DMS153 treated with DMSO at 0.1 percent for 48 hours (cell line): Measurements from ENCODE around the gene DLEC1.
"Not testable (repeated sequence)": the region's sequence is repeated elsewhere in the genome, so short reads cannot be mapped to it uniquely, and the experiment has no call there.

ENCODE experiments used
- DNase-seq: peaks from one replicate; lab custom pipeline; 2025; ENCODE audit not compliant: unreplicated experiment; lab: John Stamatoyannopoulos, UW

DLEC1 gene

GRCh38 chr3:38152609-38153008 is 113.6 kb downstream of the DLEC1 start:
- DNase-seq = no peak

GRCh38 chr3:38153221-38153620 is 114.2 kb downstream of the DLEC1 start:
- no peak for DNase-seq

- no peak for DNase-seq
These were observed 115.1 kb downstream of the DLEC1 start for GRCh38 chr3:38154033-38154494.

- no peak for DNase-seq
These were observed 115.7 kb downstream of the DLEC1 start for GRCh38 chr3:38154625-38155255.

GRCh38 chr3:38155825-38156224 is 116.8 kb downstream of the DLEC1 start:
- no peak for DNase-seq

- DNase-seq = no peak
These were observed 118.1 kb downstream of the DLEC1 start for GRCh38 chr3:38157117-38157516.

GRCh38 chr3:38157595-38157994 is 118.6 kb downstream of the DLEC1 start:
- no peak for DNase-seq

- DNase-seq = no peak
These were observed 119.5 kb downstream of the DLEC1 start for GRCh38 chr3:38158472-38158871.

GRCh38 chr3:38160704-38161103 is 121.7 kb downstream of the DLEC1 start:
- not testable (repeated sequence) for DNase-seq

- no peak for DNase-seq
These were observed 124.3 kb downstream of the DLEC1 start for GRCh38 chr3:38163117-38163840.

- no peak for DNase-seq
These were observed 125.0 kb downstream of the DLEC1 start for GRCh38 chr3:38163841-38164642.

- peak; percentile 47 for DNase-seq
These were observed 125.6 kb downstream of the DLEC1 start for GRCh38 chr3:38164643-38164951.

- peak; percentile 89 for DNase-seq
These were observed 126.1 kb downstream of the DLEC1 start, which contains the start of gene OXSR1 for GRCh38 chr3:38164952-38165721. Gene OXSR1 (plus strand): TSS chr3:38165537. CDS start chr3:38165877, 340 bp downstream.

- no peak for DNase-seq
These were observed 126.8 kb downstream of the DLEC1 start for GRCh38 chr3:38165722-38166387.

- no peak for DNase-seq
These were observed 128.6 kb downstream of the DLEC1 start for GRCh38 chr3:38167591-38167990.

- no peak for DNase-seq
These were observed 129.4 kb downstream of the DLEC1 start for GRCh38 chr3:38168151-38169026.

- no peak for DNase-seq
These were observed 130.0 kb downstream of the DLEC1 start for GRCh38 chr3:38169027-38169317.

- no peak for DNase-seq
These were observed 131.7 kb downstream of the DLEC1 start for GRCh38 chr3:38170722-38171121.

GRCh38 chr3:38171622-38172021 is 132.6 kb downstream of the DLEC1 start:
- no peak for DNase-seq
